ENCODE measurements around the gene NLRP8.

NLRP8 gene

DNA sequence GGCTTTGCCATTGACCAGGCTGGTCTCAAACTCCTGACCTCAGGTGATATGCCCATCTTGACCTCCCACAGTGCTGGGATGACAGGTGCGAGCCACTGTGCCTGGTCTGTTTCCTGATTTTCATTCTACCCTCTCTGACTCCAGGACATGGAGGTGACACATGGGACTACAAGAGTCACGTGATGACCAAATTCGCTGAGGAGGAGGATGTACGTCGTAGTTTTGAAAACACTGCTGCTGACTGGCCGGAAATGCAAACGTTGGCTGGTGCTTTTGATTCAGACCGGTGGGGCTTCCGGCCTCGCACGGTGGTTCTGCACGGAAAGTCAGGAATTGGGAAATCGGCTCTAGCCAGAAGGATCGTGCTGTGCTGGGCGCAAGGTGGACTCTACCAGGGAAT, 79.1 kb downstream of the NLRP8 start:
- no peak overlapping the region for H3K27ac ChIP-seq
- TF ChIP-seq, protein P1, sequence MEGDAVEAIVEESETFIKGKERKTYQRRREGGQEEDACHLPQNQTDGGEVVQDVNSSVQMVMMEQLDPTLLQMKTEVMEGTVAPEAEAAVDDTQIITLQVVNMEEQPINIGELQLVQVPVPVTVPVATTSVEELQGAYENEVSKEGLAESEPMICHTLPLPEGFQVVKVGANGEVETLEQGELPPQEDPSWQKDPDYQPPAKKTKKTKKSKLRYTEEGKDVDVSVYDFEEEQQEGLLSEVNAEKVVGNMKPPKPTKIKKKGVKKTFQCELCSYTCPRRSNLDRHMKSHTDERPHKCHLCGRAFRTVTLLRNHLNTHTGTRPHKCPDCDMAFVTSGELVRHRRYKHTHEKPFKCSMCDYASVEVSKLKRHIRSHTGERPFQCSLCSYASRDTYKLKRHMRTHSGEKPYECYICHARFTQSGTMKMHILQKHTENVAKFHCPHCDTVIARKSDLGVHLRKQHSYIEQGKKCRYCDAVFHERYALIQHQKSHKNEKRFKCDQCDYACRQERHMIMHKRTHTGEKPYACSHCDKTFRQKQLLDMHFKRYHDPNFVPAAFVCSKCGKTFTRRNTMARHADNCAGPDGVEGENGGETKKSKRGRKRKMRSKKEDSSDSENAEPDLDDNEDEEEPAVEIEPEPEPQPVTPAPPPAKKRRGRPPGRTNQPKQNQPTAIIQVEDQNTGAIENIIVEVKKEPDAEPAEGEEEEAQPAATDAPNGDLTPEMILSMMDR (IDR thresholded peaks at IDR 0.05): no peak
- no peak for TF ChIP-seq ZFX (IDR thresholded peaks at IDR 0.05; ENCODE audit: borderline replicate concordance)

Data from 22Rv1 (cell line).